Liver (tissue), 9 donors: Measurements from ENCODE around the gene CELSR1. TPM values are rescaled to one million over a fixed set of nuclear protein-coding genes. Genes with fewer than 3 reads are reported as not detected.

Source experiments
- DNase-seq: peaks from one replicate; pipeline ENCODE4 v3.0.0-alpha.2; 2017; ENCODE audit warnings: low spot score
- H3K27ac ChIP-seq, 2 donors: one replicate each; pipeline ENCODE4 v1.7.0; 2013; ENCODE audit warnings: inconsistent platforms in 2 of 2, low read length in 2 of 2, control low read depth in 1 of 2, low read depth in 1 of 2, mild to moderate bottlenecking in 1 of 2
- H3K27me3 ChIP-seq, 4 donors: one replicate each; pipeline versions ENCODE4 v1.6.1 to v1.7.0; 2013; ENCODE audit warnings: low read length in 3 of 4, inconsistent platforms in 1 of 4, mild to moderate bottlenecking in 1 of 4, moderate library complexity in 1 of 4; ENCODE audit not compliant: control insufficient read depth in 4 of 4, insufficient read depth in 4 of 4
- H3K36me3 ChIP-seq, 4 donors: one replicate each; pipeline versions ENCODE4 v1.6.1 to v1.7.0; 2013; ENCODE audit warnings: low read length in 3 of 4, mild to moderate bottlenecking in 3 of 4, low read depth in 1 of 4, moderate library complexity in 1 of 4; ENCODE audit not compliant: control insufficient read depth in 4 of 4, insufficient read depth in 3 of 4
- H3K4me1 ChIP-seq, 4 donors: one replicate each; pipeline versions ENCODE4 v1.6.1 to v1.7.0; 2013; ENCODE audit warnings: low read length in 3 of 4, mild to moderate bottlenecking in 3 of 4, moderate library complexity in 1 of 4; ENCODE audit not compliant: control insufficient read depth in 4 of 4, insufficient read depth in 4 of 4
- H3K4me3 ChIP-seq, 3 donors: one replicate each; pipeline versions ENCODE4 v1.6.1 to v1.7.0; 2013; ENCODE audit warnings: low read length in 3 of 3, control low read depth in 1 of 3, low read depth in 1 of 3, mild to moderate bottlenecking in 1 of 3
- H3K9ac ChIP-seq, 2 donors: one replicate each; pipeline ENCODE4 v1.7.0; 2013; ENCODE audit warnings: low read length in 2 of 2, mild to moderate bottlenecking in 2 of 2, moderate library complexity in 2 of 2, control low read depth in 1 of 2, low read depth in 1 of 2
- H3K9me3 ChIP-seq, 4 donors: one replicate each; pipeline versions ENCODE4 v1.6.1 to v1.7.0; 2013; ENCODE audit warnings: low read length in 3 of 4; ENCODE audit not compliant: control insufficient read depth in 4 of 4
- EGR1 ChIP-seq, 2 donors: IDR thresholded peaks; 2 replicates each; pipeline ENCODE4 v1.6.1; 2016 to 2018; ENCODE audit warnings: antibody characterized with exemption in 2 of 2, low read depth in 2 of 2
- FOXA1 ChIP-seq: IDR thresholded peaks from 2 replicates; pipeline ENCODE4 v1.6.1; 2016; ENCODE audit warnings: antibody characterized with exemption
- FOXA2 ChIP-seq: IDR thresholded peaks from 2 replicates; pipeline ENCODE4 v1.6.1; 2016; ENCODE audit warnings: antibody characterized with exemption
- GABPA ChIP-seq, 2 donors: IDR thresholded peaks in 1 of 2; conservative IDR thresholded peaks in 1 of 2; 2 replicates each; pipeline ENCODE4 v1.6.1; 2016; ENCODE audit warnings: antibody characterized with exemption in 2 of 2, mild to moderate bottlenecking in 1 of 2, moderate library complexity in 1 of 2
- HNF4A ChIP-seq, 2 donors: conservative IDR thresholded peaks; 2 replicates each; pipeline ENCODE4 v1.6.1; 2016; ENCODE audit warnings: antibody characterized with exemption in 2 of 2, mild to moderate bottlenecking in 2 of 2
- HNF4G ChIP-seq: IDR thresholded peaks from 2 replicates; pipeline ENCODE4 v1.6.1; 2016; ENCODE audit warnings: antibody characterized with exemption
- JUND ChIP-seq, 2 donors: IDR thresholded peaks; 2 replicates each; pipeline ENCODE4 v1.6.1; 2016; ENCODE audit warnings: antibody characterized with exemption in 2 of 2
- NR2F2 ChIP-seq: IDR thresholded peaks from 2 replicates; pipeline ENCODE4 v1.6.1; 2016; ENCODE audit warnings: antibody characterized with exemption
- RAD21 ChIP-seq, 2 donors: IDR thresholded peaks; 2 replicates each; pipeline ENCODE4 v1.6.1; 2016; ENCODE audit warnings: antibody characterized with exemption in 2 of 2, mild to moderate bottlenecking in 2 of 2
- RXRA ChIP-seq, 2 donors: IDR thresholded peaks; 2 replicates each; pipeline ENCODE4 v1.6.1; 2017 to 2018; ENCODE audit warnings: antibody characterized with exemption in 2 of 2, mild to moderate bottlenecking in 1 of 2
- SP1 ChIP-seq: IDR thresholded peaks from 2 replicates; pipeline ENCODE4 v1.6.1; 2018; ENCODE audit warnings: antibody characterized with exemption, mild to moderate bottlenecking
- TAF1 ChIP-seq: conservative IDR thresholded peaks from 2 replicates; pipeline ENCODE4 v1.6.1; 2016; ENCODE audit warnings: antibody characterized with exemption, mild to moderate bottlenecking
- YY1 ChIP-seq: IDR thresholded peaks from 2 replicates; pipeline ENCODE4 v1.6.1; 2016; ENCODE audit warnings: antibody characterized with exemption, mild to moderate bottlenecking
- WGBS: extraction: QIAGEN DNeasy Blood & Tissue Kit; methylation state at CpG from one replicate; pipeline ENCODE4 v1.1.7; 2013; 5-methylcytosine and 5-hydroxymethylcytosine counted together
- polyA plus RNA-seq, 2 donors: library from polyadenylated mRNA; stranded (reverse) in 1 of 2; unstranded in 1 of 2; fragments of 200-250 nt in 1 of 2; fragments of >200 nt in 1 of 2; fragmentation: Nextera tagmentation in 1 of 2; extraction: Ambion mirVana in 1 of 2; gene quantifications; one replicate each; pipeline versions ENCODE4 v1.2.1 to v1.2.3, GENCODE V29; 2013 to 2015
- total RNA-seq, 2 donors: library from RNA; depleted of rRNA; stranded (reverse); fragments of >200 nt; gene quantifications; one replicate each; pipeline ENCODE4 v1.2.3, GENCODE V29; 2014
- TF ChIP-seq, protein P1 (sequence below): IDR thresholded peaks from 2 replicates; pipeline ENCODE4 v1.6.1; 2016; ENCODE audit warnings: antibody characterized with exemption
- TF ChIP-seq, protein P2 (sequence below): IDR thresholded peaks from 2 replicates; pipeline ENCODE4 v1.6.1; 2016; ENCODE audit warnings: antibody characterized with exemption
- TF ChIP-seq, protein P3 (sequence below): IDR thresholded peaks from 2 replicates; pipeline ENCODE4 v1.6.1; 2016; ENCODE audit warnings: antibody characterized with exemption
- TF ChIP-seq, protein P4 (sequence below): IDR thresholded peaks from 2 replicates; pipeline ENCODE4 v1.6.1; 2016; ENCODE audit warnings: antibody characterized with exemption, mild to moderate bottlenecking
- TF ChIP-seq, protein P5 (sequence below): fragments of 150-350 bp; IDR thresholded peaks from 2 replicates; pipeline ENCODE4 v1.5.1; 2017; ENCODE audit warnings: improper control_type of control experiment, low read depth, low read length; ENCODE audit not compliant: missing input control
- donor health status: healthy.
- donor health status: healthy.
- donor health status: healthy.
- donor health status: healthy.
- donor health status: healthy.

CELSR1 gene
- total and polyA plus RNA-seq, 4 donors, result 0.37 to 1.6 (median 1.3) TPM

GRCh38 chr22:46317646-46318045, 219.8 kb downstream of the CELSR1 start:
- DNase-seq, result no peak
- TF ChIP-seq RAD21 (IDR thresholded peaks at IDR 0.05), result no peak
- TF ChIP-seq RXRA (IDR thresholded peaks at IDR 0.05), result no peak
- TF ChIP-seq, protein P1, sequence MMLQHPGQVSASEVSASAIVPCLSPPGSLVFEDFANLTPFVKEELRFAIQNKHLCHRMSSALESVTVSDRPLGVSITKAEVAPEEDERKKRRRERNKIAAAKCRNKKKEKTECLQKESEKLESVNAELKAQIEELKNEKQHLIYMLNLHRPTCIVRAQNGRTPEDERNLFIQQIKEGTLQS, result no peak
- TF ChIP-seq HNF4A (conservative IDR thresholded peaks at IDR 0.05), result no peak
- TF ChIP-seq JUND (IDR thresholded peaks at IDR 0.05), result no peak
- TF ChIP-seq, protein P2, sequence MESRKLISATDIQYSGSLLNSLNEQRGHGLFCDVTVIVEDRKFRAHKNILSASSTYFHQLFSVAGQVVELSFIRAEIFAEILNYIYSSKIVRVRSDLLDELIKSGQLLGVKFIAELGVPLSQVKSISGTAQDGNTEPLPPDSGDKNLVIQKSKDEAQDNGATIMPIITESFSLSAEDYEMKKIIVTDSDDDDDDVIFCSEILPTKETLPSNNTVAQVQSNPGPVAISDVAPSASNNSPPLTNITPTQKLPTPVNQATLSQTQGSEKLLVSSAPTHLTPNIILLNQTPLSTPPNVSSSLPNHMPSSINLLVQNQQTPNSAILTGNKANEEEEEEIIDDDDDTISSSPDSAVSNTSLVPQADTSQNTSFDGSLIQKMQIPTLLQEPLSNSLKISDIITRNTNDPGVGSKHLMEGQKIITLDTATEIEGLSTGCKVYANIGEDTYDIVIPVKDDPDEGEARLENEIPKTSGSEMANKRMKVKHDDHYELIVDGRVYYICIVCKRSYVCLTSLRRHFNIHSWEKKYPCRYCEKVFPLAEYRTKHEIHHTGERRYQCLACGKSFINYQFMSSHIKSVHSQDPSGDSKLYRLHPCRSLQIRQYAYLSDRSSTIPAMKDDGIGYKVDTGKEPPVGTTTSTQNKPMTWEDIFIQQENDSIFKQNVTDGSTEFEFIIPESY, result no peak
- no peak for TF ChIP-seq GABPA (IDR thresholded peaks at IDR 0.05 in 1 of 2, conservative IDR thresholded peaks at IDR 0.05 in 1 of 2)
- TF ChIP-seq, protein P3, sequence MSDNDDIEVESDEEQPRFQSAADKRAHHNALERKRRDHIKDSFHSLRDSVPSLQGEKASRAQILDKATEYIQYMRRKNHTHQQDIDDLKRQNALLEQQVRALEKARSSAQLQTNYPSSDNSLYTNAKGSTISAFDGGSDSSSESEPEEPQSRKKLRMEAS, result no peak
- no peak for TF ChIP-seq EGR1 (IDR thresholded peaks at IDR 0.05; ENCODE audit: low read depth in 2 of 2)
- TF ChIP-seq HNF4G, result no peak
- TF ChIP-seq, protein P4, sequence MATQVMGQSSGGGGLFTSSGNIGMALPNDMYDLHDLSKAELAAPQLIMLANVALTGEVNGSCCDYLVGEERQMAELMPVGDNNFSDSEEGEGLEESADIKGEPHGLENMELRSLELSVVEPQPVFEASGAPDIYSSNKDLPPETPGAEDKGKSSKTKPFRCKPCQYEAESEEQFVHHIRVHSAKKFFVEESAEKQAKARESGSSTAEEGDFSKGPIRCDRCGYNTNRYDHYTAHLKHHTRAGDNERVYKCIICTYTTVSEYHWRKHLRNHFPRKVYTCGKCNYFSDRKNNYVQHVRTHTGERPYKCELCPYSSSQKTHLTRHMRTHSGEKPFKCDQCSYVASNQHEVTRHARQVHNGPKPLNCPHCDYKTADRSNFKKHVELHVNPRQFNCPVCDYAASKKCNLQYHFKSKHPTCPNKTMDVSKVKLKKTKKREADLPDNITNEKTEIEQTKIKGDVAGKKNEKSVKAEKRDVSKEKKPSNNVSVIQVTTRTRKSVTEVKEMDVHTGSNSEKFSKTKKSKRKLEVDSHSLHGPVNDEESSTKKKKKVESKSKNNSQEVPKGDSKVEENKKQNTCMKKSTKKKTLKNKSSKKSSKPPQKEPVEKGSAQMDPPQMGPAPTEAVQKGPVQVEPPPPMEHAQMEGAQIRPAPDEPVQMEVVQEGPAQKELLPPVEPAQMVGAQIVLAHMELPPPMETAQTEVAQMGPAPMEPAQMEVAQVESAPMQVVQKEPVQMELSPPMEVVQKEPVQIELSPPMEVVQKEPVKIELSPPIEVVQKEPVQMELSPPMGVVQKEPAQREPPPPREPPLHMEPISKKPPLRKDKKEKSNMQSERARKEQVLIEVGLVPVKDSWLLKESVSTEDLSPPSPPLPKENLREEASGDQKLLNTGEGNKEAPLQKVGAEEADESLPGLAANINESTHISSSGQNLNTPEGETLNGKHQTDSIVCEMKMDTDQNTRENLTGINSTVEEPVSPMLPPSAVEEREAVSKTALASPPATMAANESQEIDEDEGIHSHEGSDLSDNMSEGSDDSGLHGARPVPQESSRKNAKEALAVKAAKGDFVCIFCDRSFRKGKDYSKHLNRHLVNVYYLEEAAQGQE, result no peak
- TF ChIP-seq NR2F2, result no peak
- no peak for TF ChIP-seq FOXA2
- no peak for TF ChIP-seq SP1
- no peak for TF ChIP-seq YY1
- no peak for TF ChIP-seq TAF1
- TF ChIP-seq, protein P5, sequence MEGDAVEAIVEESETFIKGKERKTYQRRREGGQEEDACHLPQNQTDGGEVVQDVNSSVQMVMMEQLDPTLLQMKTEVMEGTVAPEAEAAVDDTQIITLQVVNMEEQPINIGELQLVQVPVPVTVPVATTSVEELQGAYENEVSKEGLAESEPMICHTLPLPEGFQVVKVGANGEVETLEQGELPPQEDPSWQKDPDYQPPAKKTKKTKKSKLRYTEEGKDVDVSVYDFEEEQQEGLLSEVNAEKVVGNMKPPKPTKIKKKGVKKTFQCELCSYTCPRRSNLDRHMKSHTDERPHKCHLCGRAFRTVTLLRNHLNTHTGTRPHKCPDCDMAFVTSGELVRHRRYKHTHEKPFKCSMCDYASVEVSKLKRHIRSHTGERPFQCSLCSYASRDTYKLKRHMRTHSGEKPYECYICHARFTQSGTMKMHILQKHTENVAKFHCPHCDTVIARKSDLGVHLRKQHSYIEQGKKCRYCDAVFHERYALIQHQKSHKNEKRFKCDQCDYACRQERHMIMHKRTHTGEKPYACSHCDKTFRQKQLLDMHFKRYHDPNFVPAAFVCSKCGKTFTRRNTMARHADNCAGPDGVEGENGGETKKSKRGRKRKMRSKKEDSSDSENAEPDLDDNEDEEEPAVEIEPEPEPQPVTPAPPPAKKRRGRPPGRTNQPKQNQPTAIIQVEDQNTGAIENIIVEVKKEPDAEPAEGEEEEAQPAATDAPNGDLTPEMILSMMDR, result no peak
- TF ChIP-seq FOXA1, result no peak
- WGBS, result 96% methylated on average over 20 of the region's 20 CpGs
- Histone ChIP-seq H3K9me3 (no peaks in the 10 kb centered on the region), H3K27me3 (no peaks in the 10 kb centered on the region), H3K27ac (no peak overlapping the region), H3K36me3 (no peaks in the 10 kb centered on the region), H3K4me1 (peaks cover 0 to 4% (median 2%) of the 10 kb centered on the region in 4 donors), H3K9ac (no peak overlapping the region), H3K4me3 (no peak overlapping the region)
